Nephron progenitor cell (in vitro differentiated cells): ENCODE data around the gene ATE1.

Experiments
- DNase-seq: peaks from one replicate; pipeline ENCODE4 v3.0.0; 2021
- H3K27ac Mint-ChIP-seq: 2 replicates; pipeline ENCODE4 v1.8.0; 2021; ENCODE audit warnings: mild to moderate bottlenecking, moderate library complexity, mixed read lengths
- H3K27me3 Mint-ChIP-seq: 2 replicates; pipeline ENCODE4 v1.8.0; 2021; ENCODE audit warnings: mild to moderate bottlenecking, low read depth, mixed read lengths; ENCODE audit not compliant: poor library complexity
- H3K36me3 Mint-ChIP-seq: 2 replicates; pipeline ENCODE4 v1.8.0; 2021; ENCODE audit warnings: low read depth, mixed read lengths
- H3K4me1 Mint-ChIP-seq: 2 replicates; pipeline ENCODE4 v1.8.0; 2021; ENCODE audit warnings: mixed read lengths
- H3K4me3 Mint-ChIP-seq: 2 replicates; pipeline ENCODE4 v1.8.0; 2021; ENCODE audit warnings: mild to moderate bottlenecking, moderate library complexity, mixed read lengths
- H3K9me3 Mint-ChIP-seq: 2 replicates; pipeline ENCODE4 v1.8.0; 2021; ENCODE audit warnings: mild to moderate bottlenecking, moderate library complexity, mixed read lengths
- TF ChIP-seq, protein P1 (sequence below): fragments of 200-600 bp; sonication (generic); IDR thresholded peaks from 2 replicates; pipeline ENCODE4 v1.5.0; 2021; ENCODE audit warnings: antibody characterized with exemption

ATE1 gene

GRCh38 chr10:121965996-121966395 lies 38.2 kb upstream of the ATE1 start:
- Mint-ChIP-seq H3K4me1 (peaks cover 7% of the 10 kb centered on the region), H3K27ac (peak overlapping the region; percentile 88), H3K4me3 (no peak overlapping the region), H3K27me3 (no peaks in the 10 kb centered on the region), H3K36me3 (peaks cover 66% of the 10 kb centered on the region), H3K9me3 (no peaks in the 10 kb centered on the region)
- DNase-seq = no peak
- TF ChIP-seq, protein P1, sequence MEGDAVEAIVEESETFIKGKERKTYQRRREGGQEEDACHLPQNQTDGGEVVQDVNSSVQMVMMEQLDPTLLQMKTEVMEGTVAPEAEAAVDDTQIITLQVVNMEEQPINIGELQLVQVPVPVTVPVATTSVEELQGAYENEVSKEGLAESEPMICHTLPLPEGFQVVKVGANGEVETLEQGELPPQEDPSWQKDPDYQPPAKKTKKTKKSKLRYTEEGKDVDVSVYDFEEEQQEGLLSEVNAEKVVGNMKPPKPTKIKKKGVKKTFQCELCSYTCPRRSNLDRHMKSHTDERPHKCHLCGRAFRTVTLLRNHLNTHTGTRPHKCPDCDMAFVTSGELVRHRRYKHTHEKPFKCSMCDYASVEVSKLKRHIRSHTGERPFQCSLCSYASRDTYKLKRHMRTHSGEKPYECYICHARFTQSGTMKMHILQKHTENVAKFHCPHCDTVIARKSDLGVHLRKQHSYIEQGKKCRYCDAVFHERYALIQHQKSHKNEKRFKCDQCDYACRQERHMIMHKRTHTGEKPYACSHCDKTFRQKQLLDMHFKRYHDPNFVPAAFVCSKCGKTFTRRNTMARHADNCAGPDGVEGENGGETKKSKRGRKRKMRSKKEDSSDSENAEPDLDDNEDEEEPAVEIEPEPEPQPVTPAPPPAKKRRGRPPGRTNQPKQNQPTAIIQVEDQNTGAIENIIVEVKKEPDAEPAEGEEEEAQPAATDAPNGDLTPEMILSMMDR = no peak

DNA sequence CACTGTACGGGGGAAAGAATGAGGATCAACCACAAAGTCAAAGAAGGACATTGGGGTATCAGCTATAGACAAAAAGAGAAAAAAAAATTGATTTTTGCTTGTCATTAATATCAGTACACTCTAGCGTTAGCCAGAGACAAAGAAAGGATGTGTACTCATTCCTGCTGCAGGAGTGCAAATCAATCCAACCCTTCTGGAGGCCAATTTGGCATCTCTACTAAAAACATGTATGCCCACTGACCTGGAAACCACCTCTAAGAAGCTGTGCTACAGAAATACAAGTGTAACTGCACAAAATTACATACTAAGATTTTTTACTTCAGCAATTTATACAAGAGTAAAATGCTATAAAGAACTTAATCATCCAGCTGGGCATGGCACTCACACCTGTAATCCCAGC lies 33.6 kb upstream of the ATE1 start:
- H3K4me3 Mint-ChIP-seq = no peak overlapping the region
- no peaks in the 10 kb centered on the region for H3K27me3 Mint-ChIP-seq
- peaks cover 11% of the 10 kb centered on the region for H3K4me1 Mint-ChIP-seq
- DNase-seq = no peak
- TF ChIP-seq, protein P1 = no peak
- H3K9me3 Mint-ChIP-seq = no peaks in the 10 kb centered on the region
- H3K27ac Mint-ChIP-seq = no peak overlapping the region
- H3K36me3 Mint-ChIP-seq = peaks cover 67% of the 10 kb centered on the region

GRCh38 chr10:121959671-121960070 lies 31.8 kb upstream of the ATE1 start:
- Mint-ChIP-seq H3K4me3 (no peak overlapping the region), H3K27me3 (no peaks in the 10 kb centered on the region), H3K36me3 (peaks cover 57% of the 10 kb centered on the region), H3K27ac (no peak overlapping the region), H3K4me1 (peaks cover 19% of the 10 kb centered on the region), H3K9me3 (no peaks in the 10 kb centered on the region)
- TF ChIP-seq, protein P1 = no peak
- no peak for DNase-seq

DNA sequence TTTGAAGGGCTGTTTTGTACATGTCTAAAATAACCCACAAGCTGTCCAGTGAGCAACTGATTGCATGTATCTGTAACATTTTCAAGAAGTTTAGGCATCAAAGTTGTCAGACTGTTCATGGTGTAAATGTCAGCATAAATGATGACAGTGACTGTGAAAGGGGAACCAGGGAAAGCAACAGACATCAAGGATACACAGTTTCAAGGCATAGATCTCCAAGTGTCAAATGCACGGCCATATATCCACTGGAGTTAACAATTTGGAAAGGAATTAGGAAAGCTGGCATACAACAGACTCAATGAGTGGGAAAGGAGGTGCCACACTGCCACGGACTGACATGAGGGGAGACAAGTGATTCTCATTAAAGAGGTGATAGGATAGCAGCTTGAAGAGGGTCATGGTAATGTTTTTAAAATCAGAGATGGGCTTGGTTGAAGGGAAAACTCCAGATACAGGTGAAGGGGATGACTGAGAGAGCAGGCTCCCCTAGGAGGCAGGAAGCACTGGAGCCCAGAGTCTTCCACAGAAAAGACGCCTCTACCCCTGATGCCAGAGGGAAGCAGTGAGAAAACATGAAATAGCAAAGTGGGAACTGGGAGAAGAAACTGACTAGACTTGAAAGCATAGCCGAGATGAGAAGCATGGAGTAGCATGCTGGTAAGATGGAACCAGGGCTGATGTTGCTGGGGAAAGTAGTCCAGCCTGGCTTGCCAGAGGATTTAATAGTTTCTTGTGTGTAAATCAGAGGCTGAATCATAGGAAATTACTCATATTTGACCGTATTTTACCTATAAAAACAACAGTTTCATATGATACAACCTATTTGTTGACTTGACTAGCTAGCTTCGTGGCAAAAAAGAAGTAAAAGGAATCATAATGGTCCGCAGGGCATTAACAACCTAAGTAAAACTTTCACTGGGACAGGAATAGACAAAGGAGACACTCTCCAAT lies 28.6 kb upstream of the ATE1 start:
- no peaks in the 10 kb centered on the region for H3K9me3 Mint-ChIP-seq
- peaks cover 54% of the 10 kb centered on the region for H3K36me3 Mint-ChIP-seq
- peaks cover 3% of the 10 kb centered on the region for H3K27me3 Mint-ChIP-seq
- peaks cover 19% of the 10 kb centered on the region for H3K4me1 Mint-ChIP-seq
- peak overlapping the region; percentile 97 for H3K27ac Mint-ChIP-seq
- H3K4me3 Mint-ChIP-seq = no peak overlapping the region
- TF ChIP-seq, protein P1 = no peak
- no peak for DNase-seq

DNA sequence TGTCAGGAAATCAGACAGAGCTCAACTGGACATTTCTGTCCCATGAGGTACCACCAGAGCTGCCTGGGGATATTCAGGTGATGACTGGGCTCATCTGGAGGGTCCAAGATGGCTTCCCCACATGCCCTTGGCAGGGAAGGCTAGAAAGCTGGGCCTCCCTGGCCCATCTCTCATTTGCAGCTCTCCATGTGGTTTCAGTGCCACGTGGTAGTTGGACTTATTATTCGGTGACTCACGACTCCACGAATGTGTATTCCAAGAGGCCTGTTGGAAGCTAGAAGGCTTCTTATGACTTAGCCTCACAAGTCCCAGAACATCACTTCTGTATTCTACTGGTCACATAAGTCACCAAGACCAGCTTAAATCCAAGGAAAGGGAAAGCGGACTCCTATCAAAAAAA lies 24.4 kb upstream of the ATE1 start:
- TF ChIP-seq, protein P1 = no peak
- no peak for DNase-seq
- peaks cover 33% of the 10 kb centered on the region for H3K4me1 Mint-ChIP-seq

GRCh38 chr10:121949451-121949850 lies 21.6 kb upstream of the ATE1 start:
- Mint-ChIP-seq H3K4me1 (peaks cover 14% of the 10 kb centered on the region), H3K4me3 (no peak overlapping the region), H3K27me3 (peaks cover 3% of the 10 kb centered on the region), H3K36me3 (peaks cover 35% of the 10 kb centered on the region), H3K27ac (no peak overlapping the region), H3K9me3 (no peaks in the 10 kb centered on the region)
- DNase-seq = no peak
- TF ChIP-seq, protein P1 = no peak

More for the DNA sequence above, 24.4 kb upstream of the ATE1 start:
- H3K27ac Mint-ChIP-seq = no peak overlapping the region
- H3K9me3 Mint-ChIP-seq = no peaks in the 10 kb centered on the region
- H3K27me3 Mint-ChIP-seq = peaks cover 3% of the 10 kb centered on the region
- peaks cover 50% of the 10 kb centered on the region for H3K36me3 Mint-ChIP-seq
- no peak overlapping the region for H3K4me3 Mint-ChIP-seq
